HepG2 (cell line): Measurements from ENCODE around the gene LIM2. TPM values are rescaled to one million over a fixed set of nuclear protein-coding genes. Genes with fewer than 3 reads are reported as not detected.

Experiments used
- CBX1 ChIP-seq: IDR thresholded peaks from one replicate; pipeline ENCODE4 v1.6.1; 2016; ENCODE audit warnings: antibody characterized with exemption, low read depth
- KDM5B ChIP-seq: sonication (generic); formaldehyde crosslinking; IDR thresholded peaks from 2 replicates; pipeline ENCODE4 v1.4.0; 2020; ENCODE audit warnings: missing genetic modification reagents, mild to moderate bottlenecking, borderline replicate concordance
- KLF15 ChIP-seq: sonication (generic); formaldehyde crosslinking; IDR thresholded peaks from 2 replicates; pipeline ENCODE4 v1.8.1; 2023; ENCODE audit warnings: borderline replicate concordance, mild to moderate bottlenecking, inconsistent platforms, missing genetic modification reagents, mixed read lengths
- POLR2AphosphoS5 ChIP-seq: IDR thresholded peaks from 2 replicates; pipeline ENCODE4 v1.6.1; 2012; ENCODE audit warnings: low read depth, low read length
- TMF1 ChIP-seq: sonication (generic); formaldehyde crosslinking; IDR thresholded peaks from 2 replicates; pipeline ENCODE4 v1.8.1; 2022; ENCODE audit warnings: low read depth, missing genetic modification reagents
- ZBTB10 ChIP-seq: sonication (generic); formaldehyde crosslinking; IDR thresholded peaks from 2 replicates; pipeline ENCODE4 v1.4.0; 2020; ENCODE audit warnings: missing genetic modification reagents, borderline replicate concordance
- ZIK1 ChIP-seq: sonication (generic); formaldehyde crosslinking; IDR thresholded peaks from 2 replicates; pipeline ENCODE4 v1.5.0; 2020; ENCODE audit warnings: mild to moderate bottlenecking, low read depth, missing genetic modification reagents, borderline replicate concordance
- ZNF350 ChIP-seq: sonication (generic); formaldehyde crosslinking; IDR thresholded peaks from 2 replicates; pipeline ENCODE4 v1.4.0; 2020; ENCODE audit warnings: mild to moderate bottlenecking, low read depth, missing genetic modification reagents, borderline replicate concordance
- ZNF354B ChIP-seq: sonication (generic); formaldehyde crosslinking; IDR thresholded peaks from 2 replicates; pipeline ENCODE4 v1.8.0; 2022; ENCODE audit warnings: mild to moderate bottlenecking, missing genetic modification reagents
- ZNF776 ChIP-seq: sonication (generic); formaldehyde crosslinking; IDR thresholded peaks from 2 replicates; pipeline ENCODE4 v1.4.0; 2020; ENCODE audit warnings: mild to moderate bottlenecking, missing genetic modification reagents
- polyA plus RNA-seq, 8 experiments: library from polyadenylated mRNA; depleted of rRNA in 3 of 8; stranded (reverse) in 7 of 8; unstranded in 1 of 8; fragments of >200 nt; fragmentation: Illumina TruSeq in 4 of 8; extraction: Trizol in 4 of 8; gene quantifications; 2 replicates each; pipeline versions ENCODE4 v1.2.1 to v1.2.3, GENCODE V29; 2011 to 2016; ENCODE audit warnings: low read depth in 4 of 8, missing spikeins in 1 of 8, mixed read lengths in 1 of 8; ENCODE audit not compliant: insufficient read depth in 1 of 8
- total RNA-seq, 5 experiments: library from RNA; depleted of rRNA; stranded (reverse); fragments of >200 nt; fragmentation: Illumina TruSeq; extraction: Trizol; gene quantifications; 2 replicates each; pipeline ENCODE4 v1.2.3, GENCODE V29; 2016; ENCODE audit warnings: low read depth in 1 of 5
- TF ChIP-seq, protein P1 (sequence below): sonication (generic); formaldehyde crosslinking; IDR thresholded peaks from 2 replicates; pipeline ENCODE4 v1.4.0; 2020; ENCODE audit warnings: mild to moderate bottlenecking, missing genetic modification reagents
- TF ChIP-seq, protein P2 (sequence below): sonication (generic); formaldehyde crosslinking; IDR thresholded peaks from 2 replicates; pipeline ENCODE4 v1.5.0; 2020; ENCODE audit warnings: missing genetic modification reagents
- TF ChIP-seq, protein P3 (sequence below): sonication (generic); formaldehyde crosslinking; IDR thresholded peaks from 2 replicates; pipeline ENCODE4 v1.4.0; 2020; ENCODE audit warnings: low read depth, missing genetic modification reagents

Gene LIM2
- total and polyA plus RNA-seq, 2 of the 13 experiments (the other 11 are each of a cell fraction or from before 2014, with no cell fraction given), result 1.3 TPM; not detected in 1

DNA sequence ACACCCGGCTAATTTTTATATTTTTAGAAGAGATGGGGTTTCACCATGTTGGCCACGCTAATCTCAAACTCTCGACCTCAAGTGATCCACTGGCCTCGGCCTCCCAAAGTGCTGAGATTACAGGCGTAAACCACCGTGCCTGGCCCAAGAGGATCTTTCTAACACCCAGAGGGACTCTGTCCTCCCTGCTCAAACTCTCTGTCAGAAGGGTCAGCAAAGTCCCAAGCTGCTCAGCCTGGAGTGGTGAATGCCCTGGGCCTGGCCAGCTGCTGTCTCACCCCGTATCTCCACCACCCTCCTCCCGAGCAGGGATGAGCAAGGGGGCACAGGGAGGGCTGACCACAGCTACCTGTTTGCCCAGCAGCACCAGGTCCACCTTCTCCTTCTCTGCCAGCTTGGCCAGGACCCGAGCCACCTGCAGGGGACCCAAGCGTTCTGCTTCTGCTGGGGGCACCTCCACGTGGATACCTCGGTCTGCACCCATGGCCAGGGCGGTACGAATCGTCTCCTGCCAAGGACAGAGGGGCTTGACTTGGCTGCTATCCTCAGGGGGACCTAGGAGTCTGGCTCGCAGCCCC lies 34.9 kb downstream of the LIM2 start (continued):
- TF ChIP-seq, protein P1, sequence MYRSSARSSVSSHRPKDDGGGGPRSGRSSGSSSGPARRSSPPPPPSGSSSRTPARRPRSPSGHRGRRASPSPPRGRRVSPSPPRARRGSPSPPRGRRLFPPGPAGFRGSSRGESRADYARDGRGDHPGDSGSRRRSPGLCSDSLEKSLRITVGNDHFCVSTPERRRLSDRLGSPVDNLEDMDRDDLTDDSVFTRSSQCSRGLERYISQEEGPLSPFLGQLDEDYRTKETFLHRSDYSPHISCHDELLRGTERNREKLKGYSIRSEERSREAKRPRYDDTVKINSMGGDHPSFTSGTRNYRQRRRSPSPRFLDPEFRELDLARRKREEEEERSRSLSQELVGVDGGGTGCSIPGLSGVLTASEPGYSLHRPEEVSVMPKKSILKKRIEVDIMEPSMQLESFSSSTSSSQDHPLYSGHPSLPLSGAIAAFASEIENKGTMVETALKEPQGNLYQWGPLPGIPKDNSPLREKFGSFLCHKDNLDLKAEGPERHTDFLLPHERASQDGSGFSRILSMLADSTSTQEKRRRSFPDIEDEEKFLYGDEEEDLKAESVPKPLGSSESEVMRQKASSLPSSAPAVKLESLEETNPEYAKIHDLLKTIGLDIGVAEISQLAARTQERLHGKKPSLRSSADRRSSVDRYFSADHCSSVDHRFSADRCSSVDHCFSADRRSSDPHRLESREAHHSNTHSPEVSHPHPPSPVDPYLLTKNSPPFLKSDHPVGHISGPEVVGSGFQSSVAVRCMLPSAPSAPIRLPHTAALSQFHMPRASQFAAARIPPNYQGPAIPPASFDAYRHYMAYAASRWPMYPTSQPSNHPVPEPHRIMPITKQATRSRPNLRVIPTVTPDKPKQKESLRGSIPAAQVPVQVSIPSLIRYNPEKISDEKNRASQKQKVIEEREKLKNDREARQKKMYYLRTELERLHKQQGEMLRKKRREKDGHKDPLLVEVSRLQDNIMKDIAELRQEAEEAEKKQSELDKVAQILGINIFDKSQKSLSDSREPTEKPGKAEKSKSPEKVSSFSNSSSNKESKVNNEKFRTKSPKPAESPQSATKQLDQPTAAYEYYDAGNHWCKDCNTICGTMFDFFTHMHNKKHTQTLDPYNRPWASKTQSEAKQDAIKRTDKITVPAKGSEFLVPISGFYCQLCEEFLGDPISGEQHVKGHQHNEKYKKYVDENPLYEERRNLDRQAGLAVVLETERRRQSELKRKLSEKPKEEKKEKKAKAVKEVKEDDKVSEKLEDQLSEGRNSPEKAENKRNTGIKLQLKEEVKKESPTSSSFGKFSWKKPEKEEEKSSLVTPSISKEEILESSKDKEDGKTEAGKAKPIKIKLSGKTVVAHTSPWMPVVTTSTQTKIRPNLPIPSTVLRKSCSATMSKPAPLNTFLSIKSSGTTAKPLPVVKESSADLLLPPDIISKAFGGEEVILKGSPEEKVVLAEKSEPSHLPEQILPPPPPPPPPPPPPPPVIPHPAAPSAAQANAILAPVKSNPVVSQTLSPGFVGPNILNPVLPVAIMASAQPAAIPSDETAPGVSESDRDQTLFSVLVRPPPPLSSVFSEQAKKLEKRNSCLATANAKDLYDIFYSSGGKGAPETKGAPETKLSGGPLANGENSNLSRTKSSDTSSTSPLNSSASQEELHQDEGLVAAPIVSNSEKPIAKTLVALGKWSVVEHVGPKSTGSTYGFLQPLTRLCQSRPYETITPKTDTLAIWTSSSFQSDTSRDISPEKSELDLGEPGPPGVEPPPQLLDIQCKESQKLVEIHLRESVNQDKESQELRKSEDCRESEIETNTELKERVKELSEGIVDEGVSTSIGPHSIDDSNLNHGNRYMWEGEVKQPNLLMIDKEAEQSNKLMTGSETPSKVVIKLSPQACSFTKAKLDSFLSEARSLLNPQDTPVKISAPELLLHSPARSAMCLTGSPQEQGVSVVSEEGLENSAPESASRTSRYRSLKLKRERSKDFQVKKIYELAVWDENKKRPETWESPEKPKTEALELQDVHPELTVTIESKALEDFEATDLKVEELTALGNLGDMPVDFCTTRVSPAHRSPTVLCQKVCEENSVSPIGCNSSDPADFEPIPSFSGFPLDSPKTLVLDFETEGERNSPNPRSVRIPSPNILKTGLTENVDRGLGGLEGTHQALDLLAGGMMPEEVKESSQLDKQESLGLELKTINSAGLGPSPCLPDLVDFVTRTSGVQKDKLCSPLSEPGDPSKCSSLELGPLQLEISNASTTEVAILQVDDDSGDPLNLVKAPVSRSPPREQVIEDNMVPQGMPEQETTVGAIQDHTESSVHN (CRISPR knock-in tag), result no peak
- TF ChIP-seq, protein P2, sequence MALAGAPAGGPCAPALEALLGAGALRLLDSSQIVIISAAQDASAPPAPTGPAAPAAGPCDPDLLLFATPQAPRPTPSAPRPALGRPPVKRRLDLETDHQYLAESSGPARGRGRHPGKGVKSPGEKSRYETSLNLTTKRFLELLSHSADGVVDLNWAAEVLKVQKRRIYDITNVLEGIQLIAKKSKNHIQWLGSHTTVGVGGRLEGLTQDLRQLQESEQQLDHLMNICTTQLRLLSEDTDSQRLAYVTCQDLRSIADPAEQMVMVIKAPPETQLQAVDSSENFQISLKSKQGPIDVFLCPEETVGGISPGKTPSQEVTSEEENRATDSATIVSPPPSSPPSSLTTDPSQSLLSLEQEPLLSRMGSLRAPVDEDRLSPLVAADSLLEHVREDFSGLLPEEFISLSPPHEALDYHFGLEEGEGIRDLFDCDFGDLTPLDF (CRISPR knock-in tag), result no peak
- no peak for TF ChIP-seq ZNF354B (CRISPR knock-in tag)
- TF ChIP-seq, protein P3, sequence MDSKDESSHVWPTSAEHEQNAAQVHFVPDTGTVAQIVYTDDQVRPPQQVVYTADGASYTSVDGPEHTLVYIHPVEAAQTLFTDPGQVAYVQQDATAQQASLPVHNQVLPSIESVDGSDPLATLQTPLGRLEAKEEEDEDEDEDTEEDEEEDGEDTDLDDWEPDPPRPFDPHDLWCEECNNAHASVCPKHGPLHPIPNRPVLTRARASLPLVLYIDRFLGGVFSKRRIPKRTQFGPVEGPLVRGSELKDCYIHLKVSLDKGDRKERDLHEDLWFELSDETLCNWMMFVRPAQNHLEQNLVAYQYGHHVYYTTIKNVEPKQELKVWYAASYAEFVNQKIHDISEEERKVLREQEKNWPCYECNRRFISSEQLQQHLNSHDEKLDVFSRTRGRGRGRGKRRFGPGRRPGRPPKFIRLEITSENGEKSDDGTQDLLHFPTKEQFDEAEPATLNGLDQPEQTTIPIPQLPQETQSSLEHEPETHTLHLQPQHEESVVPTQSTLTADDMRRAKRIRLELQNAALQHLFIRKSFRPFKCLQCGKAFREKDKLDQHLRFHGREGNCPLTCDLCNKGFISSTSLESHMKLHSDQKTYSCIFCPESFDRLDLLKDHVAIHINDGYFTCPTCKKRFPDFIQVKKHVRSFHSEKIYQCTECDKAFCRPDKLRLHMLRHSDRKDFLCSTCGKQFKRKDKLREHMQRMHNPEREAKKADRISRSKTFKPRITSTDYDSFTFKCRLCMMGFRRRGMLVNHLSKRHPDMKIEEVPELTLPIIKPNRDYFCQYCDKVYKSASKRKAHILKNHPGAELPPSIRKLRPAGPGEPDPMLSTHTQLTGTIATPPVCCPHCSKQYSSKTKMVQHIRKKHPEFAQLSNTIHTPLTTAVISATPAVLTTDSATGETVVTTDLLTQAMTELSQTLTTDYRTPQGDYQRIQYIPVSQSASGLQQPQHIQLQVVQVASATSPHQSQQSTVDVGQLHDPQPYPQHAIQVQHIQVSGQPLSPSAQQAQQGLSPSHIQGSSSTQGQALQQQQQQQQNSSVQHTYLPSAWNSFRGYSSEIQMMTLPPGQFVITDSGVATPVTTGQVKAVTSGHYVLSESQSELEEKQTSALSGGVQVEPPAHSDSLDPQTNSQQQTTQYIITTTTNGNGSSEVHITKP (CRISPR knock-in tag), result no peak
- TF ChIP-seq ZNF350 (CRISPR knock-in tag), result no peak
- TF ChIP-seq ZIK1 (CRISPR knock-in tag), result no peak
- no peak for TF ChIP-seq ZBTB10 (CRISPR knock-in tag)
- no peak for TF ChIP-seq KLF15 (CRISPR knock-in tag)
- no peak for TF ChIP-seq POLR2AphosphoS5
- TF ChIP-seq CBX1, result no peak
- TF ChIP-seq KDM5B (CRISPR knock-in tag), result no peak
- TF ChIP-seq TMF1 (CRISPR knock-in tag), result no peak
- TF ChIP-seq ZNF776 (CRISPR knock-in tag), result no peak
